GM12872 (cell line): Measurements from ENCODE around the gene JADE1.

ENCODE experiments used
- CTCF ChIP-seq: IDR thresholded peaks from 3 replicates; pipeline ENCODE4 v1.5.1; 2011; ENCODE audit warnings: low read depth, mild to moderate bottlenecking, low read length, moderate library complexity; ENCODE audit not compliant: insufficient read depth

The JADE1 gene

GRCh38 chr4:128837198-128837597 is 27.7 kb downstream of the JADE1 start:
- no peak for TF ChIP-seq CTCF

DNA sequence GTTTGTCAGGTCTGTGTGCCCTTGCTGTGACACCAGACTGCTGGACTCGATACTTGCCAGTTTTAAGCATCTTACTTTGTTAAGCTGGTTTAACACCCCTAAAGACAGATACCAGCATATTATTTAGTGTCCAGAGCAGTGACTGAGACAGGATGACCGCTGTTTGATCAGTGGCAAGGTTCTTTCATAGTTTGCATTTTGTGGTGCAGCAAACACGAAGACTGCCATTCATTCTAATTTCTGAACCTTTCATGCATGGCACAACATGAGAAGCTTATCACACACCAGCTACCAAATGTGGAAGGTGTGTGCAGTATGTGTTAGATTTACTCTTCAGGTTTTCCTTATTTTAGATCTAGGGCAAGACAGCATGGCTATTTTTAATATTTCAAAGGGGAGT is 28.2 kb downstream of the JADE1 start:
- no peak for TF ChIP-seq CTCF

- no peak for TF ChIP-seq CTCF
Measured at GRCh38 chr4:128840711-128841318, 31.3 kb downstream of the JADE1 start.

DNA sequence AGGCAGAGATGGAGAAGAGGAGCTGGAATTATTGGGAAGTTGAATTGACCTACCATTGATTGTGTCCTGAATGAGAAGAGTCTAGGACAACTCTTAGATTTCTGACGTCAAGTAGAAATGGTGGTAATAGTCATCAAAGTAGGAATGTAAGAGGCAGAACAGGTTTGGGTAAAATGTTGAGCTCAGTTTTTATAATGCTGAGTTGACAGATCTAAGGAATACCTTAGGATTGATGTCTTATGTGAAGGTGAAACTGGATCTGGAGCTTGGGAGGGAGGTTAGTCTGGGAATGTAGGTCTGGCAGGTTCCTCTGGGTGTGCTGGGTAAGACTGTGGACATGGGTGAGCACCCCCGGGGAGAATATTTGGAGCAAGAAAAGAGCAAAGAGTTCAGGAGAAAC is 31.9 kb downstream of the JADE1 start:
- no peak for TF ChIP-seq CTCF

DNA sequence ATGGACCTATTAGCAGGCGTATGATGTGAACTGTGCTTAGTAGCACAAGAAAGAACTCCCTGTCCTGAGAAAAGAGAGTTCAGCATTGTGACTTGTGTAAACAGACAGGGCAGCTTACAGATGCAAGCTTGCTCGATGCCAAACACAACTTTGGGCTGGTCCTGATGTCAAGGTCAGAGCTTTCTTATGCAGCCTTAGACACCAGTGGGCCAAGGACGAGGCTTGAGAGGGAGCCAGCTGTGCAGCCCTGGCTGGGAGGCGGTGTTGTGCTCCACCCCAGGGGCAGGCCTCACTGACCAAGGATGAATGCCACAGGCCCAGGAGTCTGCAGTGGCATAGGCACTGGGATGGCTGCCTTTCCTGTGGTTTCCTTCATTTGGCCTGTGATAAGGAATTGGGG is 35.4 kb downstream of the JADE1 start:
- TF ChIP-seq CTCF, result no peak

DNA sequence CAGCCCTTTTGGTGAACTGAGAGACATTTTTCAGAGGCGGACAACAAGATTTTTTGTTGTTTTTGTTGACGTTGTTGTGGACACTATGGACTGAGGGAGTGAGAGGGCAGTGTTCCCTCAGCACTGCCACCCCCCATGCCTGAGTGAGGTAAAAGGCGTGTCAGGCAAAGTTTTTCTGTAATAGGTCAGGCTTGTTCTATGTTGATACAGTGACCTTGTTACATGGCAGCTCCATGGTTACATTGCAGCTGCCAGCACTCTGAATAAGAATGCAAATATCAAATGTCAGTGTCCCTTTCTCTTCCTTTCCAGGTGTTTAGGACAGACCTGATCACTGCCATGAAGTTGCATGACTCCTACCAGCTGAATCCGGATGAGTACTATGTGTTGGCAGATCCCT is 36.6 kb downstream of the JADE1 start:
- no peak for TF ChIP-seq CTCF

DNA sequence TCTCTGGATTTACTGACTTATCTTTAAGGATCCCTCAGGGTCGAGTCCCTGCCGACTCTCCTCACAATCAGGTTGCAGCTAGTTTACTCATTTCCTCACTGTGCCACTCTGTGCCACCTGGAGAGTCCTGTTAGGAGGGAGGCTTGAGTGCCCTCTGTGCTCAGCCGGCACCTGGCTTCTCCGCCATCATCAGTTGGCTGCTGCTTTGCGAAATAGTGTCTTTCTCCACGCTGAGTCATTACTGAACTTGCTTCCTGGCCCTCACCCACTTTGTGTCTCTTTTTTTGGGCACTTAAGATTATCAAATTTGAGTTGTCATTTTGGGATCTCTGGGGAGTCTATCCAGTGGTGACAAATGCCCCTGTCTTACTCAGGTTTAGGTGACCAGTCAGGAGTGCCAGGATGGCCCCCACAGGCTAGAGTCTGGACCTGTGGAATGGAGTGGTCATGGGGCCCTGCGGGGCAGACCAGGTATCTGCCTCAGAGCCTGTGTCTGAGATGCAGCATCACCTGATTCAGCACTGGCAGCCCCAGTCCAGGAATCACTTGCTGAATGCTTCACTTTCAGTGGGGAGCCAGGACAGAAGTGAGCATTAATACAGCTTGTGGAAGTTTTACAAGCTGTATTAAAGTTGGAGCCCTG is 37.7 kb downstream of the JADE1 start:
- no peak for TF ChIP-seq CTCF
